Globus pallidus (tissue), 1 donor: ENCODE data around the gene PLLP.
"Not testable (repeated sequence)": the region's sequence is repeated elsewhere in the genome, so short reads cannot be mapped to it uniquely, and the experiment has no call there.

Source experiments
- DNase-seq: peaks from one replicate; pipeline ENCODE4 v3.0.0-alpha.2; 2015; ENCODE audit warnings: low spot score

Gene PLLP

GRCh38 chr16:57303021-57303909 lies 18.8 kb upstream of the PLLP start:
- no peak for DNase-seq

- DNase-seq = no peak
These were observed 16.8 kb upstream of the PLLP start for GRCh38 chr16:57301126-57301817.

GRCh38 chr16:57300387-57301125 lies 16.1 kb upstream of the PLLP start:
- peak; percentile 100 for DNase-seq

GRCh38 chr16:57299719-57300386 lies 15.4 kb upstream of the PLLP start:
- DNase-seq = peak; percentile 91

GRCh38 chr16:57299009-57299718 lies 14.7 kb upstream of the PLLP start:
- DNase-seq = no peak

- DNase-seq = no peak
These were observed 13.4 kb upstream of the PLLP start for GRCh38 chr16:57297856-57298255.

- peak; percentile 92 for DNase-seq
These were observed 5.2 kb upstream of the PLLP start for GRCh38 chr16:57289391-57290257.

- DNase-seq = no peak
These were observed 907 bp upstream of the PLLP start for GRCh38 chr16:57285379-57285778.

GRCh38 chr16:57284952-57285363 lies 486 bp upstream of the PLLP start:
- no peak for DNase-seq

- DNase-seq = no peak
These were observed 588 bp downstream of the PLLP start for GRCh38 chr16:57283959-57284208.

- no peak for DNase-seq
These were observed 1.1 kb downstream of the PLLP start for GRCh38 chr16:57283214-57283958.

- no peak for DNase-seq
These were observed 1.8 kb downstream of the PLLP start for GRCh38 chr16:57282510-57283213.

- no peak for DNase-seq
These were observed 2.7 kb downstream of the PLLP start for GRCh38 chr16:57281791-57282190.

- DNase-seq = no peak
These were observed 4.5 kb downstream of the PLLP start for GRCh38 chr16:57279780-57280638.

- peak; percentile 91 for DNase-seq
These were observed 6.0 kb downstream of the PLLP start for GRCh38 chr16:57278494-57278893.

- no peak for DNase-seq
These were observed 6.9 kb downstream of the PLLP start for GRCh38 chr16:57277586-57277985.

GRCh38 chr16:57276596-57276995 lies 7.9 kb downstream of the PLLP start:
- DNase-seq = no peak

GRCh38 chr16:57275946-57276345 lies 8.5 kb downstream of the PLLP start:
- DNase-seq = not testable (repeated sequence)
